Activated CD8-positive, alpha-beta memory T cell treated with anti-CD3 and anti-CD28 coated beads for 4 hours (primary cell): Measurements from ENCODE around the gene WNK4.
"Not testable (repeated sequence)": the region's sequence is repeated elsewhere in the genome, so short reads cannot be mapped to it uniquely, and the experiment has no call there.

Source experiments
- DNase-seq, 2 donors: peaks; one replicate each; pipeline ENCODE4 v3.0.0-alpha.2; 2020; ENCODE audit warnings: low read depth in 2 of 2

The WNK4 gene

GRCh38 chr17:42779936-42780850 lies at the start of gene WNK4:
TSS of gene WNK4 (plus strand) at chr17:42780610. CDS start at chr17:42780699, 89 bp downstream.
- no peak for DNase-seq

GRCh38 chr17:42740699-42741098 lies 39.7 kb upstream of the WNK4 start:
- DNase-seq = no peak

GRCh38 chr17:42742916-42743315 lies 37.5 kb upstream of the WNK4 start:
- not testable (repeated sequence) for DNase-seq

GRCh38 chr17:42743595-42744282 lies 36.7 kb upstream of the WNK4 start:
- DNase-seq = no peak

- peak; percentile 42 for DNase-seq
Measured at GRCh38 chr17:42744283-42744805, 36.1 kb upstream of the WNK4 start.

- DNase-seq = peak; percentile 81 to 82
Measured at GRCh38 chr17:42744806-42745617, 35.4 kb upstream of the WNK4 start, which contains the start of gene EZH1. TSS of gene EZH1 (minus strand) at chr17:42745040. CDS start at chr17:42728941, 16,099 bp downstream.

GRCh38 chr17:42748202-42748907 lies 32.1 kb upstream of the WNK4 start:
- DNase-seq = no peak

GRCh38 chr17:42748908-42749798 lies 31.3 kb upstream of the WNK4 start:
- DNase-seq = no peak

GRCh38 chr17:42750739-42751344 lies 29.6 kb upstream of the WNK4 start:
- DNase-seq = no peak

- DNase-seq = no peak
Measured at GRCh38 chr17:42751628-42752027, 28.8 kb upstream of the WNK4 start.

GRCh38 chr17:42754782-42755181 lies 25.6 kb upstream of the WNK4 start:
- DNase-seq = no peak

- no peak for DNase-seq
Measured at GRCh38 chr17:42759982-42760651, 20.3 kb upstream of the WNK4 start.

GRCh38 chr17:42760652-42761581 lies 19.5 kb upstream of the WNK4 start, which contains the start of gene RAMP2:
TSS of gene RAMP2 (plus strand) at chr17:42761227. CDS start at chr17:42761262, 35 bp downstream.
- DNase-seq = no peak

GRCh38 chr17:42761638-42762037 lies 18.8 kb upstream of the WNK4 start:
- no peak for DNase-seq

- DNase-seq = no peak
Measured at GRCh38 chr17:42766124-42766523, 14.3 kb upstream of the WNK4 start.

GRCh38 chr17:42767512-42767911 lies 12.9 kb upstream of the WNK4 start:
- no peak for DNase-seq

- not testable (repeated sequence) for DNase-seq
Measured at GRCh38 chr17:42768006-42768405, 12.4 kb upstream of the WNK4 start.

- DNase-seq = not testable (repeated sequence)
Measured at GRCh38 chr17:42769964-42770363, 10.4 kb upstream of the WNK4 start.
